Measurements from ENCODE around the gene DCAF11.
A peak's percentile ranks its signal among the peaks of the same experiment; 100 is the strongest.

The DCAF11 gene

GRCh38 chr14:24139272-24139934 lies 24.8 kb downstream of the DCAF11 start:
- DNase-seq: no peak

GRCh38 chr14:24141097-24141880 lies 26.7 kb downstream of the DCAF11 start, which contains the start of gene EMC9:
Gene EMC9 (minus strand): TSS chr14:24141591. CDS start chr14:24141304, 287 bp downstream.
- peak; percentile 99 for DNase-seq
- peak; percentile 89 for TF ChIP-seq POLR2A (IDR thresholded peaks at IDR 0.05; ENCODE audit: low read length)
- no peak for TF ChIP-seq GATA1 (IDR thresholded peaks at IDR 0.05; ENCODE audit: low read depth, low read length)

More at GRCh38 chr14:24139272-24139934, 24.8 kb downstream of the DCAF11 start:
- TF ChIP-seq POLR2A (IDR thresholded peaks at IDR 0.05; ENCODE audit: low read length) (no peak), GATA1 (IDR thresholded peaks at IDR 0.05; ENCODE audit: low read depth, low read length) (no peak)

DNA sequence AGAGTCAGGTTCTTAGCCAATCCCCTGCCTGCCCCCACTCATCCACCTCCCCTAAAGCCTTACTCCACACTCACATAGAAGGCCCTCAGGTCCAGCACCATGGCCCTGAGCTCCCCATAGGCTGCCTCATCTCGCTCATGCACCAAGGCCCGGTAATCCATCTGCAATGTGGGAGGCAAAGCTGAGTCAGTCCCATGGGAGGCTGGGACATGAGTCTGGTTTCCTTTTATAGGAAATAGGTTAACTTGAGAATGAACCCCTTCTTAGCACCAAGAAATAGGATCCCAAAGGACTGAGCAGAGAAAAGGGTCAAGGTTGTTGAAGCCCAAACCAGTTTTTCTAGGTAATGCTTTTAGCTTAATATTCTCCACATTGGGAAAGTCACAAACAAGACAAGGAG lies 28.9 kb downstream of the DCAF11 start:
- no peak for DNase-seq
- TF ChIP-seq GATA1 (IDR thresholded peaks at IDR 0.05; ENCODE audit: low read depth, low read length) (no peak), POLR2A (IDR thresholded peaks at IDR 0.05; ENCODE audit: low read length) (no peak)

GRCh38 chr14:24144451-24144850 lies 29.9 kb downstream of the DCAF11 start:
- DNase-seq: no peak
- TF ChIP-seq GATA1 (IDR thresholded peaks at IDR 0.05; ENCODE audit: low read depth, low read length) (no peak), POLR2A (IDR thresholded peaks at IDR 0.05; ENCODE audit: low read length) (no peak)

DNA sequence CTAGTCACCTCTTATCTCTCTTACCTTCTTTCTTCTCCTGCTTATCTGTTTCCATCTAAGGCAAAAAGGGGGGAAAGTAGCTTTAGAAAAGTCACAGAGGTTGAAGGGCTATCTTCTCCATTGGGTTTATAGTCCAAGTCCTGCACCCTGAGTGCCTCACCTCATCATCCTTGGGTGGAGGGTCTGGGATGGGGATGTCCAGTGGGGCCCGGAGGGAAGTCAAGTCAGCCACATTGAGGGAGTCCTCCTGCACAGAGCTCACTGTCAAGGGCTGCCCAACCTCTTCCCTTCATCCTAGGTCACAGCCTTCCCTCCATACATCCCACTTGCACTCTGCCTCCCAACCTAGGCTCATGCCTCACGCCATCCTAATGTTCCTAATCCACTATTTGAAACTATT lies 30.6 kb downstream of the DCAF11 start:
- no peak for DNase-seq
- TF ChIP-seq GATA1 (IDR thresholded peaks at IDR 0.05; ENCODE audit: low read depth, low read length): no peak
- no peak for TF ChIP-seq POLR2A (IDR thresholded peaks at IDR 0.05; ENCODE audit: low read length)

DNA sequence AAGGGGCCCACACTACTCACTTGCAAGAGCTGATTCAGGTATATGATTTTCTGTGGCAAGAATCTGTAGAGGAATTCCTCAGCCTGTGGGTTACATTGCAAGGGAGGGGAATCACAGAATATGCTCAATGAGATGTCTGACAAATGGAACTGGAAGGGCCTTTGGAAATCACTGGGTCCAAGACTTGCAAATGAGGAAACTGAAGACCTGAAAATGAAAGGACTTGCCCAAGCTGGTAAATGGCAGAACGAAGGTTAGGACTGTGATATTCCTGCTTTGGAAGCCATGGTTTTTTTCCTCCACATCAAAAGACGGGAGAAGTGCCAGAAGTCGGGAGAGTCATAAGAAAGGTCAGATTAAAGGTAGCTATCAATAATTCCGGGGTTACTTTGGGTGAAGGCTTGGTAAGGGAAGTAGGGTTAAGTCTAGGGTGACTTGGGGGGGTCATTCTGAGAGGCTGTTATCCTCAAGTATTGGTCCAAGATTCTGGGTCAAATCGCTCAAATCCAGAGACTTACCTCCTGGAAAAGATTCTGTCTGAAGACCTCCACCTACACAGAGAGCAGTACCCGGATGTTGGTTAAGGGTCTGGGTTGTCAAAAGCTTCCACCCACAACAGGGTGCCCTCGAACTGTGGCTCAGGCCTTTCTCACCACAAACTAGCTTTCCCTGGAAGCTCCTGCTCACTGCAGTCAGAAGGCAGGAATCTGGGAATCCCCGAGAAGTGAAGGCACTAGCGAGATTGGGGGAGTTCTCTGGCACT lies 31.3 kb downstream of the DCAF11 start:
- DNase-seq: no peak
- TF ChIP-seq GATA1 (IDR thresholded peaks at IDR 0.05; ENCODE audit: low read depth, low read length) (no peak), POLR2A (IDR thresholded peaks at IDR 0.05; ENCODE audit: low read length) (no peak)

- TF ChIP-seq POLR2A (IDR thresholded peaks at IDR 0.05; ENCODE audit: low read length) (no peak), GATA1 (IDR thresholded peaks at IDR 0.05; ENCODE audit: low read depth, low read length) (no peak)
- DNase-seq: peak; percentile 89 to 90
Observed at GRCh38 chr14:24146453-24146977, 31.9 kb downstream of the DCAF11 start, which contains the start of gene PSME2. Gene PSME2 (minus strand): TSS chr14:24146610. CDS start chr14:24146581, 29 bp downstream.

- TF ChIP-seq GATA1 (IDR thresholded peaks at IDR 0.05; ENCODE audit: low read depth, low read length) (no peak), POLR2A (IDR thresholded peaks at IDR 0.05; ENCODE audit: low read length) (peak; percentile 54)
- DNase-seq: peak; percentile 98
Observed at GRCh38 chr14:24146978-24147760, 32.6 kb downstream of the DCAF11 start, which contains the start of gene RNF31. Gene RNF31 (plus strand): TSS chr14:24147498. CDS start chr14:24147699, 201 bp downstream.

- TF ChIP-seq GATA1 (IDR thresholded peaks at IDR 0.05; ENCODE audit: low read depth, low read length) (no peak), POLR2A (IDR thresholded peaks at IDR 0.05; ENCODE audit: low read length) (no peak)
- peak in 1 of 2 experiments; percentile 64 for DNase-seq
Observed at GRCh38 chr14:24147761-24148428, 33.3 kb downstream of the DCAF11 start.

DNA sequence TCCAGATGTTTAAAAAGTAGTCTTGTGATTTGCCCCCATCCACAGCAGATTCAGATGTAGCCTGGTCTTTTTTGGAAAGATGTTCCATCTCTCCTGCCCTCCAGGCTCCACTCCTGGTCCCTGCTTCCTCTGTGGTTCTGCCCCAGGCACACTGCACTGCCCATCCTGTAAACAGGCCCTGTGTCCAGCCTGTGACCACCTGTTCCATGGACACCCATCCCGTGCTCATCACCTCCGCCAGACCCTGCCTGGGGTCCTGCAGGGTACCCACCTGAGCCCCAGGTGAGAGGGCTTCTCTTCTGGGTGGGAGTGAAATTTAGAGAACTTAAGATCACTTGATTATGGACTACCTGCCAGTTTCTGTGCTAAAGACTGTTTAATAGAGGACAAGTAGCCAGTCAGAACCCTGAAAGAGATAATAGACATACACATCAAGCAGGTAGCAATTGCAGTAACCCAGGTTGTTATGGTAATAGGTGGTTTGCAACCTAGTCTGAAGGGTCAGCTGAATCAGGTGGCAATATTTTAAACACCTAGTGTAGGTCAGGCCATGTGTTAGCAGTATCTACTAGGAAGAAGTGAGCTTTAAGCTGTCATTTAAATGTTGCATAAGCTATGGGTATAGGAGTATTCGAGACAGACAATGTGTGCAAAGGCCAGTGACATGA lies 34.9 kb downstream of the DCAF11 start:
- DNase-seq: no peak
- TF ChIP-seq GATA1 (IDR thresholded peaks at IDR 0.05; ENCODE audit: low read depth, low read length) (no peak), POLR2A (IDR thresholded peaks at IDR 0.05; ENCODE audit: low read length) (no peak)

GRCh38 chr14:24150061-24150460 lies 35.5 kb downstream of the DCAF11 start:
- DNase-seq: no peak
- TF ChIP-seq POLR2A (IDR thresholded peaks at IDR 0.05; ENCODE audit: low read length): no peak
- no peak for TF ChIP-seq GATA1 (IDR thresholded peaks at IDR 0.05; ENCODE audit: low read depth, low read length)

DNA sequence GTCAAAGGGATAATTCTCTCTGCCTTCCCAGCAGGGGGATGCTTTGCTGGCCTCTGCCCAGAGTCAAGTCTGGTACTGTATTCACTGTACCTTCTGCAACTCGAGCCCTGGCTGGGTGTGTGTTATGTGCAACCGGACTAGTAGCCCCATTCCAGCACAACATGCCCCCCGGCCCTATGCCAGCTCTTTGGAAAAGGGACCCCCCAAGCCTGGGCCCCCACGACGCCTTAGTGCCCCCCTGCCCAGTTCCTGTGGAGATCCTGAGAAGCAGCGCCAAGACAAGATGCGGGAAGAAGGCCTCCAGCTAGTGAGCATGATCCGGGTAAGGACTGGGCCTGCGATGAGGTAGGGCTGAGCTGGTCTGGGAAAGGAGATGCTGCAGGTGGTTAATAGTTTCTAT lies 36.0 kb downstream of the DCAF11 start:
- no peak for DNase-seq
- TF ChIP-seq POLR2A (IDR thresholded peaks at IDR 0.05; ENCODE audit: low read length) (no peak), GATA1 (IDR thresholded peaks at IDR 0.05; ENCODE audit: low read depth, low read length) (no peak)

All from erythroblast (primary cell).